ENCODE measurements around the gene ANKLE2.

DNA sequence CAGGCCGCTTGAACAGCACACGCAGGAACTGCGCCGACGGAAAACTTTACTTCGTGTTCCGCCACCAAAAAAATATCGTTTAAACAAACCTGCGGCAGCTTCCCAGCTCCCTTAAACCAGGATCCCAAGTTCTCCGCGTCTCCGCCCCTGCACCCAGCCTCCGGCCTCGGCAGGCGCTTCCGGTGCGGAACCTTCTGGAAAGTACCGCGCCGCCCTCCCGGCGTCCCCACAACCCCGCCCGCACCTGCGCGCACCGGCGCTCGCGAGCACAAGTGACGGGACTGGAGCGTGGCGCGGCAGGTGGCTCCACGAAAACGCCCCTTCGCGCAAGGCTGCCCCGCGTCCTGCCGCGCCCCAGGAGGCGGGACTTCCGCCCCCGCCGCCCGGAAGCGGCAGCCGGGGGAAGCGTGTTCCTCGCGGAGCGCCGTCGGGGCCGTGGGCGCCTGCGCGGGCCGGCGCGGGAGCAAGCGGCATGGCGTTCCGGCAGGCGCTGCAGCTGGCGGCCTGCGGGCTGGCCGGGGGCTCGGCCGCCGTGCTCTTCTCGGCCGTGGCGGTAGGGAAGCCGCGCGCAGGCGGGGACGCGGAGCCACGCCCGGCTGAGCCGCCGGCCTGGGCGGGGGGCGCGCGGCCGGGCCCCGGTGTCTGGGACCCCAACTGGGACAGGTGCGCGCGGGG, 51.1 kb downstream of the ANKLE2 start, which contains the start of gene PGAM5:
- TF ChIP-seq, protein P1, sequence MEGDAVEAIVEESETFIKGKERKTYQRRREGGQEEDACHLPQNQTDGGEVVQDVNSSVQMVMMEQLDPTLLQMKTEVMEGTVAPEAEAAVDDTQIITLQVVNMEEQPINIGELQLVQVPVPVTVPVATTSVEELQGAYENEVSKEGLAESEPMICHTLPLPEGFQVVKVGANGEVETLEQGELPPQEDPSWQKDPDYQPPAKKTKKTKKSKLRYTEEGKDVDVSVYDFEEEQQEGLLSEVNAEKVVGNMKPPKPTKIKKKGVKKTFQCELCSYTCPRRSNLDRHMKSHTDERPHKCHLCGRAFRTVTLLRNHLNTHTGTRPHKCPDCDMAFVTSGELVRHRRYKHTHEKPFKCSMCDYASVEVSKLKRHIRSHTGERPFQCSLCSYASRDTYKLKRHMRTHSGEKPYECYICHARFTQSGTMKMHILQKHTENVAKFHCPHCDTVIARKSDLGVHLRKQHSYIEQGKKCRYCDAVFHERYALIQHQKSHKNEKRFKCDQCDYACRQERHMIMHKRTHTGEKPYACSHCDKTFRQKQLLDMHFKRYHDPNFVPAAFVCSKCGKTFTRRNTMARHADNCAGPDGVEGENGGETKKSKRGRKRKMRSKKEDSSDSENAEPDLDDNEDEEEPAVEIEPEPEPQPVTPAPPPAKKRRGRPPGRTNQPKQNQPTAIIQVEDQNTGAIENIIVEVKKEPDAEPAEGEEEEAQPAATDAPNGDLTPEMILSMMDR (IDR thresholded peaks at IDR 0.05; ENCODE audit: low read depth, low read length): no peak
- TF ChIP-seq EZH2phosphoT487 (IDR thresholded peaks at IDR 0.05; ENCODE audit: low read depth): no peak

Data from OCI-LY3 (cell line).